GM23338 (cell line): ENCODE results near the gene OLR1. TPM values are rescaled to one million over a fixed set of nuclear protein-coding genes. Genes with fewer than 3 reads are reported as not detected.

Experiments
- ATAC-seq: fragments of 200-7000 bp; cut with Tn5 transposase; 3 replicates; pipeline ENCODE4 v1.9.1; 2020
- DNase-seq: peaks from one replicate; pipeline ENCODE4 v3.0.0-alpha.2; 2015; ENCODE audit warnings: low spot score
- H2AFZ ChIP-seq: fragments of 200-600 bp; sonication (generic); 2 replicates; pipeline ENCODE4 v1.8.0; 2016; ENCODE audit warnings: antibody characterized with exemption, mild to moderate bottlenecking, moderate library complexity
- H3F3A ChIP-seq: fragments of 200-600 bp; sonication (generic); replicated peaks from 2 replicates; pipeline ENCODE4 v1.8.0; 2017; ENCODE audit warnings: antibody characterized with exemption, mixed run types, low read depth
- H3K27ac ChIP-seq: fragments of 200-600 bp; sonication (generic); 2 replicates; pipeline ENCODE4 v1.6.1; 2016; ENCODE audit warnings: low read depth
- H3K27me3 ChIP-seq: fragments of 200-600 bp; sonication (generic); 2 replicates; pipeline ENCODE4 v1.8.0; 2016; ENCODE audit warnings: mild to moderate bottlenecking, mixed run types, moderate library complexity; ENCODE audit not compliant: insufficient read depth
- H3K36me3 ChIP-seq: fragments of 200-600 bp; sonication (generic); 2 replicates; pipeline ENCODE4 v1.8.0; 2016; ENCODE audit warnings: mild to moderate bottlenecking; ENCODE audit not compliant: insufficient read depth
- H3K4me1 ChIP-seq: fragments of 200-600 bp; sonication (generic); 2 replicates; pipeline ENCODE4 v1.8.0; 2016; ENCODE audit warnings: mild to moderate bottlenecking, moderate library complexity; ENCODE audit not compliant: insufficient read depth
- H3K4me2 ChIP-seq: fragments of 200-600 bp; sonication (generic); 2 replicates; pipeline ENCODE4 v1.7.1; 2017; ENCODE audit warnings: mixed run types
- H3K4me3 ChIP-seq: fragments of 200-600 bp; sonication (generic); 2 replicates; pipeline ENCODE4 v1.6.1; 2016; ENCODE audit warnings: mixed run types
- H3K79me2 ChIP-seq: fragments of 200-600 bp; sonication (generic); replicated peaks from 2 replicates; pipeline ENCODE4 v1.8.0; 2017; ENCODE audit warnings: mild to moderate bottlenecking; ENCODE audit not compliant: insufficient read depth
- H3K9me2 ChIP-seq: fragments of 200-600 bp; sonication (generic); 2 replicates; pipeline ENCODE4 v1.8.0; 2017; ENCODE audit not compliant: insufficient read depth
- H4K20me1 ChIP-seq: fragments of 200-600 bp; sonication (generic); replicated peaks from 2 replicates; pipeline ENCODE4 v1.8.0; 2017; ENCODE audit warnings: mild to moderate bottlenecking; ENCODE audit not compliant: insufficient read depth
- H3K27ac Mint-ChIP-seq: 2 replicates; pipeline ENCODE4 v1.8.0; 2020; ENCODE audit warnings: inconsistent platforms, mild to moderate bottlenecking, moderate library complexity, mixed read lengths
- H3K27me3 Mint-ChIP-seq: 3 replicates; pipeline ENCODE4 v1.8.0; 2022; ENCODE audit warnings: low read depth, mild to moderate bottlenecking, moderate library complexity, mixed read lengths, inconsistent platforms; ENCODE audit not compliant: insufficient read depth, poor library complexity
- H3K36me3 Mint-ChIP-seq: 3 replicates; pipeline ENCODE4 v1.8.0; 2021; ENCODE audit warnings: low read depth, mild to moderate bottlenecking, inconsistent platforms, moderate library complexity, mixed read lengths
- H3K4me1 Mint-ChIP-seq: 3 replicates; pipeline ENCODE4 v1.8.0; 2020; ENCODE audit warnings: mild to moderate bottlenecking, inconsistent platforms, mixed read lengths
- H3K4me3 Mint-ChIP-seq: 3 replicates; pipeline ENCODE4 v1.8.0; 2021; ENCODE audit warnings: moderate library complexity, mild to moderate bottlenecking, inconsistent platforms, mixed read lengths
- H3K9me3 Mint-ChIP-seq: 3 replicates; pipeline ENCODE4 v1.8.0; 2020; ENCODE audit warnings: moderate library complexity, mild to moderate bottlenecking, inconsistent platforms, mixed read lengths
- CREB1 ChIP-seq: fragments of 250-450 bp; sonication (Bioruptor Pico); IDR thresholded peaks from 2 replicates; pipeline ENCODE4 v1.5.0; 2020; ENCODE audit warnings: low read depth, mild to moderate bottlenecking, moderate library complexity
- CTCF ChIP-seq, 2 experiments: fragments of 200-600 bp in 1 of 2; sonication (generic) in 1 of 2; conservative IDR thresholded peaks; 2 replicates each; pipeline versions ENCODE4 v1.5.1 to v1.6.1; 2016 to 2017; ENCODE audit warnings: antibody characterized with exemption in 2 of 2, low read depth in 2 of 2, mild to moderate bottlenecking in 2 of 2, moderate library complexity in 1 of 2
- ETS1 ChIP-seq: IDR thresholded peaks from 2 replicates; pipeline ENCODE4 v1.6.1; 2016; ENCODE audit warnings: antibody characterized with exemption
- EZH2 ChIP-seq: fragments of 200-600 bp; sonication (generic); IDR thresholded peaks from one replicate; pipeline ENCODE4 v1.8.0; 2017; ENCODE audit warnings: antibody characterized with exemption, mild to moderate bottlenecking, low read depth; ENCODE audit not compliant: unreplicated experiment
- EZH2phosphoT487 ChIP-seq: fragments of 200-600 bp; sonication (generic); IDR thresholded peaks from one replicate; pipeline ENCODE4 v1.8.1; 2018; ENCODE audit warnings: antibody characterized with exemption; ENCODE audit not compliant: unreplicated experiment
- JUNB ChIP-seq: IDR thresholded peaks from one replicate; pipeline ENCODE4 v1.6.1; 2016; ENCODE audit warnings: antibody characterized with exemption; ENCODE audit not compliant: unreplicated experiment
- NANOG ChIP-seq: IDR thresholded peaks from 2 replicates; pipeline ENCODE4 v1.6.1; 2016; ENCODE audit warnings: antibody characterized with exemption, borderline replicate concordance
- STAT1 ChIP-seq: IDR thresholded peaks from one replicate; pipeline ENCODE4 v1.6.1; 2016; ENCODE audit warnings: antibody characterized with exemption; ENCODE audit not compliant: unreplicated experiment
- ZNF114 ChIP-seq: fragments of 250-450 bp; sonication (Bioruptor Pico); IDR thresholded peaks from 2 replicates; pipeline ENCODE4 v1.5.0; 2020; ENCODE audit warnings: mild to moderate bottlenecking, moderate library complexity
- ZNF331 ChIP-seq: fragments of 250-450 bp; sonication (Bioruptor Pico); IDR thresholded peaks from 2 replicates; pipeline ENCODE4 v1.5.0; 2020; ENCODE audit warnings: low read depth, mild to moderate bottlenecking, moderate library complexity
- polyA plus RNA-seq: library from polyadenylated mRNA; unstranded; fragments of >200 nt; fragmentation: Nextera tagmentation; extraction: Ambion mirVana; gene quantifications from 2 replicates; pipeline ENCODE4 v1.2.1, GENCODE V29; 2016
- total RNA-seq: library from RNA; depleted of rRNA; stranded (reverse); fragments of >200 nt; shearing (Covaris generic); gene quantifications from 2 replicates; pipeline ENCODE4 v1.2.3, GENCODE V29; 2014
- TF ChIP-seq, protein P1 (sequence below): fragments of 250-450 bp; sonication (Bioruptor Pico); IDR thresholded peaks from 2 replicates; pipeline ENCODE4 v1.5.0; 2020; ENCODE audit warnings: mild to moderate bottlenecking, moderate library complexity

The OLR1 gene
- total and polyA plus RNA-seq, 2 experiments from 2014 or later: not detected

DNA sequence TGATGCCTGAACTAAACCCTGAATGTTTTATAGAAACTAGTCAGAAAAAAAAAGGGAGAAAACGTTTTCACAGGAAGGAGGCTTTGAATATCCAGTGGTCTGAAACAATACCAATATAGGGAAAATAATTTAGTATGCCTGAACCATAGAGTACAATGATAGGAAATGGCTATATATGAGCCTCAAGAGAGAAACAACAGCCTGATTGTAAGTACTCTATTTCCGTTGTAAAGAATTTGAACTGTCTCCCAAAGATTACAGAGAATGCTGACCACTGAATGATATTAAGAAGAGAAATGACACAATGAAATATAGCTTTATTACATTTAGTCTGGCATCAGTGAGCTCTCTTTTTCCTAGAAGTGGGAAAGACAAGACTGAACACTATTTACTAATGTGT, 35.2 kb upstream of the OLR1 start:
- H3F3A ChIP-seq: no peaks in the 10 kb centered on the region
- Mint-ChIP-seq H3K9me3 (no peaks in the 10 kb centered on the region; the same call in 2 of the 3 replicates), H3K27ac (no peak overlapping the region), H3K27me3 (peaks cover 2% of the 10 kb centered on the region), H3K4me1 (peaks cover 23% of the 10 kb centered on the region), H3K4me3 (no peak overlapping the region), H3K36me3 (no peaks in the 10 kb centered on the region)
- DNase-seq (no peak), ATAC-seq (no peak)
- no peak overlapping the region for H3K4me2 ChIP-seq
- no peaks in the 10 kb centered on the region for H3K27me3 ChIP-seq
- peaks cover 6% of the 10 kb centered on the region for H3K4me1 ChIP-seq
- H2AFZ ChIP-seq: no peak overlapping the region
- no peaks in the 10 kb centered on the region for H4K20me1 ChIP-seq
- no peak overlapping the region for H3K4me3 ChIP-seq
- no peaks in the 10 kb centered on the region for H3K36me3 ChIP-seq
- H3K9me2 ChIP-seq: no peaks in the 10 kb centered on the region
- H3K79me2 ChIP-seq: no peaks in the 10 kb centered on the region
- no peak overlapping the region for H3K27ac ChIP-seq
- TF ChIP-seq EZH2phosphoT487: no peak

- no peaks in the 10 kb centered on the region for H3K36me3 ChIP-seq
- H3K4me1 ChIP-seq: peaks cover 6% of the 10 kb centered on the region
- H3K27me3 ChIP-seq: no peaks in the 10 kb centered on the region
- H4K20me1 ChIP-seq: no peaks in the 10 kb centered on the region
- H3K36me3 Mint-ChIP-seq: no peaks in the 10 kb centered on the region
- H3K79me2 ChIP-seq: no peaks in the 10 kb centered on the region
- H2AFZ ChIP-seq: 0 out of 2 replicates have a peak overlapping the region, but pooled peaks have one; percentile 1
- no peak overlapping the region for H3K4me3 ChIP-seq
- no peaks in the 10 kb centered on the region for H3K9me2 ChIP-seq
- H3K4me1 Mint-ChIP-seq: peaks cover 21% of the 10 kb centered on the region
- no peak overlapping the region for H3K4me3 Mint-ChIP-seq
- H3K4me2 ChIP-seq: no peak overlapping the region
- peak; percentile 63 for ATAC-seq
- peaks cover 4% of the 10 kb centered on the region for H3K27me3 Mint-ChIP-seq
- H3F3A ChIP-seq: no peaks in the 10 kb centered on the region
- no peak overlapping the region for H3K27ac ChIP-seq
- no peak overlapping the region for H3K27ac Mint-ChIP-seq
- no peaks in the 10 kb centered on the region for H3K9me3 Mint-ChIP-seq
- DNase-seq: no peak
- TF ChIP-seq, protein P1, sequence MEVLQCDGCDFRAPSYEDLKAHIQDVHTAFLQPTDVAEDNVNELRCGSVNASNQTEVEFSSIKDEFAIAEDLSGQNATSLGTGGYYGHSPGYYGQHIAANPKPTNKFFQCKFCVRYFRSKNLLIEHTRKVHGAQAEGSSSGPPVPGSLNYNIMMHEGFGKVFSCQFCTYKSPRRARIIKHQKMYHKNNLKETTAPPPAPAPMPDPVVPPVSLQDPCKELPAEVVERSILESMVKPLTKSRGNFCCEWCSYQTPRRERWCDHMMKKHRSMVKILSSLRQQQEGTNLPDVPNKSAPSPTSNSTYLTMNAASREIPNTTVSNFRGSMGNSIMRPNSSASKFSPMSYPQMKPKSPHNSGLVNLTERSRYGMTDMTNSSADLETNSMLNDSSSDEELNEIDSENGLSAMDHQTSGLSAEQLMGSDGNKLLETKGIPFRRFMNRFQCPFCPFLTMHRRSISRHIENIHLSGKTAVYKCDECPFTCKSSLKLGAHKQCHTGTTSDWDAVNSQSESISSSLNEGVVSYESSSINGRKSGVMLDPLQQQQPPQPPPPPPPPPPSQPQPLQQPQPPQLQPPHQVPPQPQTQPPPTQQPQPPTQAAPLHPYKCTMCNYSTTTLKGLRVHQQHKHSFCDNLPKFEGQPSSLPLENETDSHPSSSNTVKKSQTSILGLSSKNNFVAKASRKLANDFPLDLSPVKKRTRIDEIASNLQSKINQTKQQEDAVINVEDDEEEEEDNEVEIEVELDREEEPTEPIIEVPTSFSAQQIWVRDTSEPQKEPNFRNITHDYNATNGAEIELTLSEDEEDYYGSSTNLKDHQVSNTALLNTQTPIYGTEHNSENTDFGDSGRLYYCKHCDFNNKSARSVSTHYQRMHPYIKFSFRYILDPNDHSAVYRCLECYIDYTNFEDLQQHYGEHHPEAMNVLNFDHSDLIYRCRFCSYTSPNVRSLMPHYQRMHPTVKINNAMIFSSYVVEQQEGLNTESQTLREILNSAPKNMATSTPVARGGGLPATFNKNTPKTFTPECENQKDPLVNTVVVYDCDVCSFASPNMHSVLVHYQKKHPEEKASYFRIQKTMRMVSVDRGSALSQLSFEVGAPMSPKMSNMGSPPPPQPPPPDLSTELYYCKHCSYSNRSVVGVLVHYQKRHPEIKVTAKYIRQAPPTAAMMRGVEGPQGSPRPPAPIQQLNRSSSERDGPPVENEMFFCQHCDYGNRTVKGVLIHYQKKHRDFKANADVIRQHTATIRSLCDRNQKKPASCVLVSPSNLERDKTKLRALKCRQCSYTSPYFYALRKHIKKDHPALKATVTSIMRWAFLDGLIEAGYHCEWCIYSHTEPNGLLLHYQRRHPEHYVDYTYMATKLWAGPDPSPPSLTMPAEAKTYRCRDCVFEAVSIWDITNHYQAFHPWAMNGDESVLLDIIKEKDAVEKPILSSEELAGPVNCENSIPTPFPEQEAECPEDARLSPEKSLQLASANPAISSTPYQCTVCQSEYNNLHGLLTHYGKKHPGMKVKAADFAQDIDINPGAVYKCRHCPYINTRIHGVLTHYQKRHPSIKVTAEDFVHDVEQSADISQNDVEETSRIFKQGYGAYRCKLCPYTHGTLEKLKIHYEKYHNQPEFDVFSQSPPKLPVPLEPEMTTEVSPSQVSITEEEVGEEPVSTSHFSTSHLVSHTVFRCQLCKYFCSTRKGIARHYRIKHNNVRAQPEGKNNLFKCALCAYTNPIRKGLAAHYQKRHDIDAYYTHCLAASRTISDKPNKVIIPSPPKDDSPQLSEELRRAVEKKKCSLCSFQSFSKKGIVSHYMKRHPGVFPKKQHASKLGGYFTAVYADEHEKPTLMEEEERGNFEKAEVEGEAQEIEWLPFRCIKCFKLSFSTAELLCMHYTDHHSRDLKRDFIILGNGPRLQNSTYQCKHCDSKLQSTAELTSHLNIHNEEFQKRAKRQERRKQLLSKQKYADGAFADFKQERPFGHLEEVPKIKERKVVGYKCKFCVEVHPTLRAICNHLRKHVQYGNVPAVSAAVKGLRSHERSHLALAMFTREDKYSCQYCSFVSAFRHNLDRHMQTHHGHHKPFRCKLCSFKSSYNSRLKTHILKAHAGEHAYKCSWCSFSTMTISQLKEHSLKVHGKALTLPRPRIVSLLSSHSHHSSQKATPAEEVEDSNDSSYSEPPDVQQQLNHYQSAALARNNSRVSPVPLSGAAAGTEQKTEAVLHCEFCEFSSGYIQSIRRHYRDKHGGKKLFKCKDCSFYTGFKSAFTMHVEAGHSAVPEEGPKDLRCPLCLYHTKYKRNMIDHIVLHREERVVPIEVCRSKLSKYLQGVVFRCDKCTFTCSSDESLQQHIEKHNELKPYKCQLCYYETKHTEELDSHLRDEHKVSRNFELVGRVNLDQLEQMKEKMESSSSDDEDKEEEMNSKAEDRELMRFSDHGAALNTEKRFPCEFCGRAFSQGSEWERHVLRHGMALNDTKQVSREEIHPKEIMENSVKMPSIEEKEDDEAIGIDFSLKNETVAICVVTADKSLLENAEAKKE (CRISPR knock-in tag): no peak
- TF ChIP-seq JUNB: no peak
- TF ChIP-seq ZNF331 (CRISPR knock-in tag): no peak
- TF ChIP-seq STAT1: no peak
- no peak for TF ChIP-seq CTCF (conservative IDR thresholded peaks at IDR 0.05; ENCODE audit: low read depth in 2 of 2)
- no peak for TF ChIP-seq CREB1 (CRISPR knock-in tag)
- TF ChIP-seq EZH2: no peak
- no peak for TF ChIP-seq NANOG
- no peak for TF ChIP-seq ETS1
- TF ChIP-seq ZNF114 (CRISPR knock-in tag): no peak
- no peak for TF ChIP-seq EZH2phosphoT487
Observed at GRCh38 chr12:10205220-10205807, 33.4 kb upstream of the OLR1 start.
